ENCODE data around the gene CRHR2. TPM values are rescaled to one million over a fixed set of nuclear protein-coding genes. Genes with fewer than 3 reads are reported as not detected.
A peak's percentile ranks its signal among the peaks of the same experiment; 100 is the strongest.

The CRHR2 gene
- total and polyA plus RNA-seq, 12 donors = under 0.01 to 0.03 TPM; not detected in 10

- TF ChIP-seq CTCF (IDR thresholded peaks at IDR 0.05) = no peak
- TF ChIP-seq POLR2A (IDR thresholded peaks at IDR 0.05) = no peak
- H3K27me3 ChIP-seq = no peaks in the 10 kb centered on the region
- intact Hi-C loops (cut with DNase I) = no loop called here
- no peak overlapping the region for H3K4me3 ChIP-seq
- H3K4me1 ChIP-seq (replicated peaks in 1 of 2) = no peaks in the 10 kb centered on the region
- no peak for DNase-seq
- H3K27ac ChIP-seq = no peak overlapping the region
- H3K9me3 ChIP-seq (replicated peaks in 1 of 3) = no peaks in the 10 kb centered on the region
- H3K36me3 ChIP-seq (replicated peaks in 1 of 2) = no peaks in the 10 kb centered on the region
- 78 to 100% (median 90%) methylated on average over 9 of the region's 9 CpGs for WGBS, 4 donors
Measured at GRCh38 chr7:30662431-30662939, 19.8 kb downstream of the CRHR2 start.

- H3K27me3 ChIP-seq = no peaks in the 10 kb centered on the region
- no peak for DNase-seq
- no peak overlapping the region for H3K4me3 ChIP-seq
- H3K36me3 ChIP-seq (replicated peaks in 1 of 2) = no peaks in the 10 kb centered on the region
- no peaks in the 10 kb centered on the region for H3K4me1 ChIP-seq (replicated peaks in 1 of 2)
- no peaks in the 10 kb centered on the region for H3K9me3 ChIP-seq (replicated peaks in 1 of 3)
- 89 to 93% (median 90%) methylated on average over 5 to 6 of the region's 6 CpGs for WGBS, 4 donors
- TF ChIP-seq POLR2A (IDR thresholded peaks at IDR 0.05) (no peak), CTCF (IDR thresholded peaks at IDR 0.05) (no peak)
- no peak overlapping the region for H3K27ac ChIP-seq
- intact Hi-C loops (cut with DNase I) = no loop called here
Measured at GRCh38 chr7:30661926-30662325, 20.3 kb downstream of the CRHR2 start.

GRCh38 chr7:30660331-30661255, 21.7 kb downstream of the CRHR2 start:
- Histone ChIP-seq H3K36me3 (replicated peaks in 1 of 2) (no peaks in the 10 kb centered on the region), H3K9me3 (replicated peaks in 1 of 3) (no peaks in the 10 kb centered on the region), H3K4me3 (no peak overlapping the region), H3K27me3 (no peaks in the 10 kb centered on the region), H3K4me1 (replicated peaks in 1 of 2) (no peaks in the 10 kb centered on the region), H3K27ac (no peak overlapping the region)
- DNase-seq = no peak
- intact Hi-C loops (cut with DNase I) = no loop called here
- 85 to 94% (median 86%) methylated on average over 10 to 16 of the region's 16 CpGs for WGBS, 4 donors
- TF ChIP-seq CTCF (IDR thresholded peaks at IDR 0.05) (no peak), POLR2A (IDR thresholded peaks at IDR 0.05) (no peak)

GRCh38 chr7:30659312-30659711, 22.9 kb downstream of the CRHR2 start:
- Histone ChIP-seq H3K27ac (no peak overlapping the region), H3K9me3 (replicated peaks in 1 of 3) (no peaks in the 10 kb centered on the region), H3K27me3 (no peaks in the 10 kb centered on the region), H3K4me3 (no peak overlapping the region), H3K4me1 (replicated peaks in 1 of 2) (no peaks in the 10 kb centered on the region), H3K36me3 (replicated peaks in 1 of 2) (no peaks in the 10 kb centered on the region)
- TF ChIP-seq CTCF (IDR thresholded peaks at IDR 0.05) (no peak), POLR2A (IDR thresholded peaks at IDR 0.05) (no peak)
- DNase-seq = peak; percentile 37 to 76 (median 65)
- intact Hi-C loops (cut with DNase I) = loop anchor here in 1 of 2 donors (2.0 kb wide), 1 partner anchor 55 kb away; no protein-coding TSS in a partner anchor
- WGBS, 4 donors = 37 to 50% (median 45%) methylated on average over 3 of the region's 3 CpGs
